IMR-90 (cell line): ENCODE data around the gene SRCIN1. TPM values are rescaled to one million over a fixed set of nuclear protein-coding genes. Genes with fewer than 3 reads are reported as not detected.
A peak's percentile ranks its signal among the peaks of the same experiment; 100 is the strongest.

Experiments used
- ATAC-seq: fragments of 200-7000 bp; cut with Tn5 transposase; 2 replicates; pipeline ENCODE4 v1.9.1; 2020; ENCODE audit warnings: low read depth, mild to moderate bottlenecking, moderate library complexity
- Bru-seq: library from RNA; stranded (reverse); fragments of 400-500 nt; gene quantifications from one replicate; lab custom pipeline; 2021; lab: Mats Ljungman, UMichigan
- BruChase-seq, 2 experiments: library from RNA; stranded (reverse); fragments of 400-500 nt; gene quantifications; one replicate each; lab custom pipeline; 2021; lab: Mats Ljungman, UMichigan
- BruUV-seq: library from RNA; stranded (reverse); fragments of 400-500 nt; replicated peaks from 2 replicates; lab custom pipeline; 2021; lab: Mats Ljungman, UMichigan
- CTCF ChIA-PET: fragments of 300-600 bp; formaldehyde crosslinking; extraction: SDS; loops from one replicate; lab custom pipeline; 2021; ENCODE audit warnings: antibody characterized with exemption; lab: Yijun Ruan, JAX
- POLR2A ChIA-PET: fragments of 300-600 bp; sonication (Branson Sonifier 250); formaldehyde crosslinking; loops from one replicate; lab custom pipeline; 2022; ENCODE audit warnings: antibody characterized with exemption; ENCODE audit not compliant: unreplicated experiment; lab: Charles Lee
- DNase-seq: peaks from one replicate; pipeline ENCODE4 v3.0.0; 2013
- H2AFZ ChIP-seq: replicated peaks from 2 replicates; pipeline ENCODE3; 2013; ENCODE audit warnings: low read length, mild to moderate bottlenecking; ENCODE audit not compliant: poor library complexity
- H2AK5ac ChIP-seq: 2 replicates; pipeline ENCODE4 v1.6.1; 2013; ENCODE audit warnings: low read depth, low read length, inconsistent platforms
- H2AK9ac ChIP-seq: replicated peaks from 2 replicates; pipeline ENCODE3; 2013; ENCODE audit warnings: mild to moderate bottlenecking, low read depth, low read length, moderate library complexity; ENCODE audit not compliant: poor library complexity
- H2BK120ac ChIP-seq: 2 replicates; pipeline ENCODE4 v1.6.1; 2013; ENCODE audit warnings: low read depth, low read length, inconsistent platforms
- H2BK15ac ChIP-seq: 3 replicates; pipeline ENCODE4 v1.6.1; 2013; ENCODE audit warnings: low read depth, low read length, inconsistent platforms
- H2BK20ac ChIP-seq: 2 replicates; pipeline ENCODE4 v1.6.1; 2013; ENCODE audit warnings: low read depth, mild to moderate bottlenecking, inconsistent platforms, low read length, moderate library complexity
- H2BK5ac ChIP-seq: 2 replicates; pipeline ENCODE4 v1.6.1; 2013; ENCODE audit warnings: mild to moderate bottlenecking, low read depth, low read length, inconsistent platforms; ENCODE audit not compliant: poor library complexity, severe bottlenecking
- H3K14ac ChIP-seq: replicated peaks from 2 replicates; pipeline ENCODE4 v1.6.1; 2013; ENCODE audit warnings: low read depth, low read length, inconsistent platforms
- H3K18ac ChIP-seq: 2 replicates; pipeline ENCODE4 v1.6.1; 2013; ENCODE audit warnings: low read depth, low read length, control low read depth
- H3K23ac ChIP-seq: 2 replicates; pipeline ENCODE4 v1.6.1; 2013; ENCODE audit warnings: low read depth, low read length, inconsistent platforms
- H3K27ac ChIP-seq: 2 replicates; pipeline ENCODE4 v1.5.1; 2013; ENCODE audit warnings: mild to moderate bottlenecking, control low read depth, low read length; ENCODE audit not compliant: insufficient read depth
- H3K27me3 ChIP-seq: 2 replicates; pipeline ENCODE4 v1.6.1; 2013; ENCODE audit warnings: low read length; ENCODE audit not compliant: control insufficient read depth, insufficient read depth
- H3K36me3 ChIP-seq: 2 replicates; pipeline ENCODE4 v1.6.1; 2013; ENCODE audit warnings: low read length, mixed read lengths; ENCODE audit not compliant: control insufficient read depth, insufficient read depth
- H3K4ac ChIP-seq: 2 replicates; pipeline ENCODE4 v1.6.1; 2013; ENCODE audit warnings: low read depth, low read length, inconsistent platforms
- H3K4me1 ChIP-seq: 2 replicates; pipeline ENCODE4 v1.6.1; 2013; ENCODE audit warnings: low read length, mixed read lengths; ENCODE audit not compliant: control insufficient read depth, insufficient read depth
- H3K4me2 ChIP-seq: 2 replicates; pipeline ENCODE4 v1.6.1; 2013; ENCODE audit warnings: low read depth, mild to moderate bottlenecking, control low read depth, low read length, moderate library complexity
- H3K4me3 ChIP-seq: 2 replicates; pipeline ENCODE4 v1.5.1; 2013; ENCODE audit warnings: low read depth, mild to moderate bottlenecking, control low read depth, low read length, moderate library complexity; ENCODE audit not compliant: insufficient read depth
- H3K56ac ChIP-seq: 2 replicates; pipeline ENCODE4 v1.6.1; 2013; ENCODE audit warnings: low read length, inconsistent platforms; ENCODE audit not compliant: insufficient read depth; ENCODE audit errors: extremely low read depth
- H3K79me1 ChIP-seq, 2 experiments: 2 replicates each; pipeline ENCODE4 v1.6.1; 2013; ENCODE audit warnings: low read length in 2 of 2, inconsistent platforms in 1 of 2, low read depth in 1 of 2
- H3K9ac ChIP-seq: 2 replicates; pipeline ENCODE4 v1.6.1; 2013; ENCODE audit warnings: low read depth, low read length, control low read depth
- H3K9me1 ChIP-seq: 2 replicates; pipeline ENCODE4 v1.6.1; 2013; ENCODE audit warnings: low read length, inconsistent platforms; ENCODE audit not compliant: insufficient read depth
- H3K9me3 ChIP-seq: 2 replicates; pipeline ENCODE4 v1.6.1; 2013; ENCODE audit warnings: low read length; ENCODE audit not compliant: control insufficient read depth, insufficient read depth
- H4K20me1 ChIP-seq: 2 replicates; pipeline ENCODE4 v1.6.1; 2013; ENCODE audit warnings: low read length, inconsistent platforms; ENCODE audit not compliant: insufficient read depth
- H4K5ac ChIP-seq: 2 replicates; pipeline ENCODE4 v1.6.1; 2013; ENCODE audit warnings: mild to moderate bottlenecking, low read depth, low read length, control low read depth
- H4K8ac ChIP-seq, 2 experiments: 2 replicates each; pipeline ENCODE4 v1.6.1; 2013; ENCODE audit warnings: low read depth in 2 of 2, low read length in 2 of 2, control low read depth in 1 of 2, inconsistent platforms in 1 of 2
- H4K91ac ChIP-seq: 2 replicates; pipeline ENCODE4 v1.6.1; 2013; ENCODE audit warnings: low read depth, low read length, inconsistent platforms; ENCODE audit not compliant: insufficient read depth
- BHLHE40 ChIP-seq: fragments of 150-350 bp; IDR thresholded peaks from 2 replicates; pipeline ENCODE4 v1.6.1; 2016; ENCODE audit warnings: mild to moderate bottlenecking, low read depth, low read length
- CEBPB ChIP-seq: IDR thresholded peaks from 2 replicates; pipeline ENCODE4 v1.6.1; 2012; ENCODE audit warnings: low read depth, low read length, improper control_type of control experiment
- CTCF ChIP-seq: conservative IDR thresholded peaks from 2 replicates; pipeline ENCODE4 v1.5.1; 2012; ENCODE audit warnings: mild to moderate bottlenecking, low read depth, low read length, improper control_type of control experiment
- ELK1 ChIP-seq: fragments of 150-350 bp; IDR thresholded peaks from 2 replicates; pipeline ENCODE4 v1.6.1; 2016; ENCODE audit warnings: low read depth, mild to moderate bottlenecking, low read length, moderate library complexity, borderline replicate concordance
- FOS ChIP-seq: fragments of 150-350 bp; IDR thresholded peaks from 2 replicates; pipeline ENCODE4 v1.6.1; 2016; ENCODE audit warnings: low read depth, low read length
- MAFK ChIP-seq: IDR thresholded peaks from 2 replicates; pipeline ENCODE4 v1.6.1; 2012; ENCODE audit warnings: low read depth, low read length, improper control_type of control experiment
- MAZ ChIP-seq: IDR thresholded peaks from 2 replicates; pipeline ENCODE4 v1.6.1; 2012; ENCODE audit warnings: low read depth, mild to moderate bottlenecking, low read length, improper control_type of control experiment, moderate library complexity, borderline replicate concordance
- MXI1 ChIP-seq: IDR thresholded peaks from 2 replicates; pipeline ENCODE4 v1.6.1; 2012; ENCODE audit warnings: low read depth, mild to moderate bottlenecking, low read length, moderate library complexity, borderline replicate concordance
- RAD21 ChIP-seq: IDR thresholded peaks from 2 replicates; pipeline ENCODE4 v1.6.1; 2012; ENCODE audit warnings: low read length, improper control_type of control experiment
- RFX5 ChIP-seq: IDR thresholded peaks from 2 replicates; pipeline ENCODE4 v1.8.0; 2012; ENCODE audit warnings: low read depth, mild to moderate bottlenecking, low read length, moderate library complexity
- SMC3 ChIP-seq: fragments of 150-350 bp; IDR thresholded peaks from 2 replicates; pipeline ENCODE4 v1.6.1; 2016; ENCODE audit warnings: low read depth, mild to moderate bottlenecking, antibody characterized with exemption, low read length, moderate library complexity
- USF2 ChIP-seq: fragments of 150-350 bp; IDR thresholded peaks from 2 replicates; pipeline ENCODE4 v1.6.1; 2017; ENCODE audit warnings: mild to moderate bottlenecking, antibody characterized with exemption, low read length, low read depth
- WGBS, 2 experiments: methylation state at CpG; one replicate each; pipeline versions ENCODE4 v1.1.5 to v1.1.7; 2013; ENCODE audit warnings: missing lambda C conversion rate in 2 of 2; ENCODE audit not compliant: insufficient read length in 1 of 2; ENCODE audit errors: extremely low coverage in 2 of 2; 5-methylcytosine and 5-hydroxymethylcytosine counted together
- dilution Hi-C: fragments of 300-500 bp; cut with HindIII; formaldehyde crosslinking; loops from one replicate; pipeline ENCODE4 v1.14.3; 2018; ENCODE audit warnings: low sequenced_read_pairs; ENCODE audit not compliant: unreplicated experiment
- in situ Hi-C: fragments of 300-500 bp; cut with MboI; formaldehyde crosslinking; loops from 3 replicates; pipeline ENCODE4 v1.14.3; 2019; ENCODE audit warnings: low sequenced_read_pairs, inconsistent platforms, mixed read lengths
- intact Hi-C: fragments of 100-400 bp; cut with micrococcal nuclease; formaldehyde crosslinking; loops from 2 replicates; pipeline ENCODE4 v1.10.0; 2022
- long read RNA-seq: library from polyadenylated mRNA; unstranded; transcript quantifications from one replicate; pipeline ENCODE4 v2.0.0, GENCODE V29; 2021; ENCODE audit not compliant: unreplicated experiment
- polyA plus RNA-seq, 3 experiments: library from polyadenylated mRNA; depleted of rRNA; stranded (reverse); fragments of >200 nt; gene quantifications; 2 replicates each; pipeline ENCODE4 v1.2.3, GENCODE V29; 2012; ENCODE audit warnings: low replicate concordance in 1 of 3
- total RNA-seq: library from RNA; depleted of rRNA; stranded (reverse); fragments of >200 nt; gene quantifications from 2 replicates; pipeline ENCODE4 v1.2.3, GENCODE V29; 2012; rRNA removed

The SRCIN1 gene
- total RNA-seq (not detected in 2 replicates), polyA plus RNA-seq (2012; rRNA removed) (not detected in 2 replicates), Bru-seq, nascent RNA (percentile 5 among the genes with signal in this experiment), BruChase-seq, experiment 1, labeled RNA remaining after a 6-hour chase (percentile 10 among the genes with signal in this experiment), BruChase-seq, experiment 2, labeled RNA remaining after a 2-hour chase (percentile 6 among the genes with signal in this experiment)
- 0.01 TPM in 1 of 2 replicates, not detected in the other for polyA plus RNA-seq (2012; cell fraction: cytosol; rRNA removed)
- 0.13 and 0.15 TPM in 2 replicates for polyA plus RNA-seq (2012; cell fraction: nucleus; rRNA removed; ENCODE audit: low replicate concordance)
- long read RNA-seq = 0 reads

GRCh38 chr17:38605841-38606645 lies at the start of gene SRCIN1:
TSS of gene SRCIN1 (minus strand) at chr17:38605952. CDS start at chr17:38605705, 247 bp downstream.
- Histone ChIP-seq H3K23ac (no peak within 1 kb of the TSS), H2BK120ac (no peak within 1 kb of the TSS), H3K9ac (no peak within 1 kb of the TSS), H2AK5ac (no peak within 1 kb of the TSS), H3K36me3 (no peaks in the 10 kb centered on the region), H3K56ac (no peak within 1 kb of the TSS), H3K27ac (no peak within 1 kb of the TSS; the same call in 1 of the 2 replicates), H3K14ac (no peak within 1 kb of the TSS), H3K4me1 (no peaks in the 10 kb centered on the region; the same call in 1 of the 2 replicates), H3K18ac (no peak within 1 kb of the TSS), H4K20me1 (peaks cover 7% of the 10 kb centered on the region; the same call in 1 of the 2 replicates), H2BK5ac (no peak within 1 kb of the TSS), H4K5ac (no peak within 1 kb of the TSS), H4K8ac (no peak within 1 kb of the TSS), H3K27me3 (peaks cover 86% of the 10 kb centered on the region), H2AFZ (peak within 1 kb of the TSS; percentile 83), H2BK15ac (no peak within 1 kb of the TSS), H2BK20ac (no peak within 1 kb of the TSS), H3K4me3 (peak within 1 kb of the TSS; percentile 45), H3K79me1 (no peaks in the 10 kb centered on the region), H2AK9ac (no peak within 1 kb of the TSS), H3K4ac (no peak within 1 kb of the TSS), H3K9me1 (no peaks in the 10 kb centered on the region), H3K4me2 (peak within 1 kb of the TSS; percentile 91), H4K91ac (no peak within 1 kb of the TSS), H3K9me3 (peaks cover 2% of the 10 kb centered on the region; the same call in 1 of the 2 replicates)
- peak; percentile 2 for DNase-seq
- peak; percentile 65 for ATAC-seq
- ChIA-PET CTCF (no interaction called here), POLR2A (no interaction called here)
- dilution Hi-C loops = no loop called here
- BruUV-seq = no TSS peak
- WGBS, 2 experiments = 5% methylated on average over 24 of the region's 105 CpGs; no CpG with 5 or more reads in 1 of the 2 experiments
- intact Hi-C loops = no loop called here
- in situ Hi-C loops = no loop called here
- no peak for TF ChIP-seq MAFK
- TF ChIP-seq RAD21 = peak; percentile 12; the same call in 1 of the 2 replicates
- TF ChIP-seq MAZ = no peak
- no peak for TF ChIP-seq BHLHE40
- TF ChIP-seq USF2 = no peak
- no peak for TF ChIP-seq MXI1
- no peak for TF ChIP-seq ELK1
- no peak for TF ChIP-seq RFX5
- TF ChIP-seq FOS = no peak
- peak; percentile 32; the same call in 1 of the 2 replicates for TF ChIP-seq SMC3
- no peak for TF ChIP-seq CEBPB
- TF ChIP-seq CTCF = peak; percentile 94
